NK-92 treated with Interleukin-12 subunit alpha and Interleukin-12 subunit beta, amount 100 ng/mL, for 24 hours (cell line): ENCODE results near the gene C3.
"Not testable (repeated sequence)": the region's sequence is repeated elsewhere in the genome, so short reads cannot be mapped to it uniquely, and the experiment has no call there.

ENCODE experiments used
- DNase-seq: peaks from one replicate; lab custom pipeline; 2025; lab: John Stamatoyannopoulos, UW

The C3 gene

GRCh38 chr19:6713773-6714692, 6.4 kb downstream of the C3 start:
- DNase-seq: no peak

GRCh38 chr19:6712692-6713670, 7.5 kb downstream of the C3 start:
- no peak for DNase-seq

GRCh38 chr19:6712231-6712630, 8.2 kb downstream of the C3 start:
- DNase-seq: no peak

- no peak for DNase-seq
Observed at GRCh38 chr19:6711605-6712004, 8.8 kb downstream of the C3 start.

GRCh38 chr19:6711078-6711361, 9.4 kb downstream of the C3 start:
- no peak for DNase-seq

GRCh38 chr19:6710273-6711077, 10.0 kb downstream of the C3 start:
- no peak for DNase-seq

- no peak for DNase-seq
Observed at GRCh38 chr19:6709549-6709948, 10.9 kb downstream of the C3 start.

- DNase-seq: not testable (repeated sequence)
Observed at GRCh38 chr19:6708913-6709312, 11.5 kb downstream of the C3 start.

GRCh38 chr19:6708346-6708745, 12.1 kb downstream of the C3 start:
- no peak for DNase-seq

- no peak for DNase-seq
Observed at GRCh38 chr19:6707658-6708018, 12.8 kb downstream of the C3 start.

GRCh38 chr19:6707011-6707657, 13.3 kb downstream of the C3 start:
- no peak for DNase-seq

GRCh38 chr19:6706633-6706958, 13.9 kb downstream of the C3 start:
- DNase-seq: no peak

GRCh38 chr19:6705931-6706632, 14.4 kb downstream of the C3 start:
- no peak for DNase-seq

- no peak for DNase-seq
Observed at GRCh38 chr19:6700586-6701316, 19.7 kb downstream of the C3 start.

GRCh38 chr19:6699935-6700334, 20.5 kb downstream of the C3 start:
- no peak for DNase-seq

- DNase-seq: no peak
Observed at GRCh38 chr19:6697291-6697690, 23.2 kb downstream of the C3 start.

- no peak for DNase-seq
Observed at GRCh38 chr19:6696239-6696820, 24.1 kb downstream of the C3 start.

GRCh38 chr19:6694147-6694815, 26.2 kb downstream of the C3 start:
- no peak for DNase-seq

GRCh38 chr19:6693681-6694080, 26.8 kb downstream of the C3 start:
- no peak for DNase-seq

GRCh38 chr19:6693056-6693471, 27.4 kb downstream of the C3 start:
- no peak for DNase-seq
